ENCODE results near the gene CFAP300. TPM values are rescaled to one million over a fixed set of nuclear protein-coding genes. Genes with fewer than 3 reads are reported as not detected.

CFAP300 gene
- total and polyA plus RNA-seq, 2 of the 8 experiments (the other 6 are each of a cell fraction or from before 2014, with no cell fraction given) = 2.1 to 2.8 TPM

- DNase-seq (ENCODE audit: low read depth in 1 of 2, low spot score in 2 of 2) (peak; percentile 79 to 90), FAIRE-seq (no peak)
- WGBS, 2 experiments (ENCODE audit: extremely low coverage in 1 of 2, insufficient coverage in 1 of 2, insufficient read length in 1 of 2, insufficient replicate concordance in 2 of 2, low coverage in 1 of 2, low lambda C conversion rate in 2 of 2, missing lambda C conversion rate in 1 of 2) = 0% methylated on average over 13 of the region's 61 CpGs; no CpG with 5 or more reads in 1 of the 2 experiments
- peak overlapping the region; percentile 79 to 99 (median 88) for H3K4me3 ChIP-seq (ENCODE audit: extremely low read depth in 1 of 4, insufficient read depth in 2 of 4, low read depth in 3 of 4, low read length in 4 of 4)
- H2BK20ac ChIP-seq (ENCODE audit: low read length) = no peak overlapping the region
- peaks cover 0 to 7% (median 0%) of the 10 kb centered on the region in 4 experiments; a peak in 1 of 8 replicates for H3K36me3 ChIP-seq (ENCODE audit: control insufficient read depth in 2 of 4, insufficient read depth in 4 of 4, low read length in 3 of 4)
- H3K14ac ChIP-seq (ENCODE audit: insufficient read length) = no peak overlapping the region
- peak overlapping the region; percentile 94 for H2BK5ac ChIP-seq (ENCODE audit: low read depth, low read length)
- no peak overlapping the region for H2AFZ ChIP-seq (ENCODE audit: low read length)
- peak overlapping the region; percentile 82; the same call in 1 of the 2 replicates for H2BK12ac ChIP-seq (ENCODE audit: low read depth, low read length)
- CTCF ChIA-PET (ENCODE audit: partially characterized antibody) = interaction anchor here (0.9 kb wide), 1 partner anchor 14 kb away, joined by 3 read pairs; no protein-coding TSS in a partner anchor
- POLR2A ChIA-PET (ENCODE audit: partially characterized antibody) = interaction anchor here (0.6 to 1.7 kb wide), 11 partner anchors 8 to 638 kb away, joined by 3 to 7 read pairs (median 4); no protein-coding TSS in a partner anchor
- no peak overlapping the region for H2BK15ac ChIP-seq (ENCODE audit: low read length)
- peak overlapping the region; percentile 97 for H3K27ac ChIP-seq (ENCODE audit: low read depth, low read length)
- H2AK5ac ChIP-seq (ENCODE audit: low read depth, low read length) = no peak overlapping the region
- peaks cover 0 to 34% of the 10 kb centered on the region in 2 experiments; a peak in 3 of 4 replicates for H3K79me2 ChIP-seq (ENCODE audit: control insufficient read depth in 1 of 2, insufficient read depth in 2 of 2, low read length in 2 of 2)
- H3K79me1 ChIP-seq (ENCODE audit: low read depth, low read length) = no peaks in the 10 kb centered on the region
- no peaks in the 10 kb centered on the region for H3K27me3 ChIP-seq (replicated peaks in 1 of 4; ENCODE audit: control insufficient read depth in 3 of 4, extremely low read depth in 1 of 4, insufficient read depth in 3 of 4, low read length in 3 of 4)
- no peaks in the 10 kb centered on the region for H4K20me1 ChIP-seq (replicated peaks in 1 of 2; ENCODE audit: control insufficient read depth in 1 of 2, insufficient read depth in 2 of 2, low read length in 2 of 2)
- peak overlapping the region; percentile 98 for H4K8ac ChIP-seq (ENCODE audit: extremely low read depth, insufficient read depth, low read length)
- peaks cover 0 to 17% (median 1%) of the 10 kb centered on the region in 4 experiments; a peak in 4 of 7 replicates for H3K4me1 ChIP-seq (replicated peaks in 1 of 4; ENCODE audit: control insufficient read depth in 3 of 4, insufficient read depth in 4 of 4, low read length in 3 of 4)
- peak overlapping the region; percentile 86 for H4K5ac ChIP-seq (ENCODE audit: insufficient read length, low read depth, low read length)
- H2BK120ac ChIP-seq (replicated peaks; ENCODE audit: low read depth, low read length) = no peak overlapping the region
- H3K9ac ChIP-seq (replicated peaks in 1 of 4; ENCODE audit: extremely low read depth in 1 of 4, low read depth in 3 of 4, low read length in 3 of 4) = peak overlapping the region; percentile 93 to 98 (median 96)
- peaks cover 5% of the 10 kb centered on the region for H3K23me2 ChIP-seq (ENCODE audit: low read depth, low read length)
- peak overlapping the region; percentile 85 to 94 for H3K4me2 ChIP-seq (ENCODE audit: insufficient read depth in 1 of 2, low read depth in 2 of 2, low read length in 2 of 2)
- no peaks in the 10 kb centered on the region for H3K9me3 ChIP-seq (ENCODE audit: insufficient read depth in 2 of 2, low read depth in 1 of 2, low read length in 1 of 2)
- peak overlapping the region; percentile 84 for H3K18ac ChIP-seq (ENCODE audit: extremely low read depth, low read length)
- peak overlapping the region; percentile 96 for H3K56ac ChIP-seq (replicated peaks; ENCODE audit: insufficient read length, low read depth, low read length)
- peak overlapping the region; percentile 93 for H4K91ac ChIP-seq (replicated peaks; ENCODE audit: insufficient read length, low read length)
- peak overlapping the region; percentile 42 for H3K4ac ChIP-seq (replicated peaks; ENCODE audit: insufficient read length, low read depth, low read length)
- H3K23ac ChIP-seq (ENCODE audit: insufficient read length) = no peak overlapping the region
- TF ChIP-seq SAP30 (IDR thresholded peaks at IDR 0.05; ENCODE audit: insufficient read depth, insufficient replicate concordance, low read length) = no peak
- TF ChIP-seq GTF2F1 (IDR thresholded peaks at IDR 0.05; ENCODE audit: borderline replicate concordance, low read depth, low read length) = no peak
- TF ChIP-seq SP4 (IDR thresholded peaks at IDR 0.05; ENCODE audit: low read length) = no peak
- TF ChIP-seq KDM4A (IDR thresholded peaks at IDR 0.05; ENCODE audit: low read depth, low read length, severe bottlenecking) = no peak
- TF ChIP-seq PHF8 (conservative IDR thresholded peaks at IDR 0.05; ENCODE audit: low read depth, low read length) = peak; percentile 47; the same call in 1 of the 2 replicates
- peak in 1 of 2 experiments; percentile 35; a peak in 1 of 4 replicates for TF ChIP-seq HDAC2 (IDR thresholded peaks at IDR 0.05; ENCODE audit: borderline replicate concordance in 1 of 2, low read depth in 2 of 2, low read length in 2 of 2)
- no peak for TF ChIP-seq RNF2 (IDR thresholded peaks at IDR 0.05; ENCODE audit: borderline replicate concordance, low read depth, low read length, missing control alignments, poor library complexity, severe bottlenecking)
- peak; percentile 73; the same call in 1 of the 2 replicates for TF ChIP-seq RBBP5 (IDR thresholded peaks at IDR 0.05; ENCODE audit: borderline replicate concordance, low read depth, low read length)
- no peak for TF ChIP-seq HDAC6 (IDR thresholded peaks at IDR 0.05; ENCODE audit: low read depth, low read length)
- no peak for TF ChIP-seq SIX5 (IDR thresholded peaks at IDR 0.05; ENCODE audit: low read depth, low read length)
Observed at GRCh38 chr11:102111011-102111786, 64.0 kb downstream of the CFAP300 start.

All from H1 (cell line).